Activated T-helper 17 cell treated with anti-CD3 and anti-CD28 coated beads, Interleukin-2, amount 50 U/mL, for 72 hours (primary cell): ENCODE measurements around the gene CDK9. TPM values are rescaled to one million over a fixed set of nuclear protein-coding genes. Genes with fewer than 3 reads are reported as not detected.

Experiments used
- ATAC-seq: fragments of 150-1000 bp; cut with Tn5 transposase; replicated peaks from 2 replicates; pipeline ENCODE4 v1.10.0; 2021; ENCODE audit warnings: mild to moderate bottlenecking, moderate library complexity
- H3K27ac Mint-ChIP-seq: one replicate; pipeline ENCODE4 v1.8.0; 2022; ENCODE audit warnings: mixed read lengths
- H3K27me3 Mint-ChIP-seq: one replicate; pipeline ENCODE4 v1.8.0; 2022; ENCODE audit warnings: mixed read lengths
- H3K36me3 Mint-ChIP-seq: one replicate; pipeline ENCODE4 v1.8.0; 2022; ENCODE audit warnings: low read depth, mild to moderate bottlenecking, mixed read lengths
- H3K4me1 Mint-ChIP-seq: one replicate; pipeline ENCODE4 v1.8.0; 2022; ENCODE audit warnings: mixed read lengths
- H3K4me3 Mint-ChIP-seq: one replicate; pipeline ENCODE4 v1.8.0; 2022; ENCODE audit warnings: mild to moderate bottlenecking, mixed read lengths
- H3K9me3 Mint-ChIP-seq: one replicate; pipeline ENCODE4 v1.8.0; 2022; ENCODE audit warnings: mixed read lengths
- total RNA-seq, 2 donors: library from RNA; stranded (reverse); gene quantifications; one replicate each; pipeline ENCODE4 v1.2.3, GENCODE V29; 2022

The CDK9 gene
- total RNA-seq, 2 donors from 2014 or later = 82.8 to 94.2 TPM

DNA sequence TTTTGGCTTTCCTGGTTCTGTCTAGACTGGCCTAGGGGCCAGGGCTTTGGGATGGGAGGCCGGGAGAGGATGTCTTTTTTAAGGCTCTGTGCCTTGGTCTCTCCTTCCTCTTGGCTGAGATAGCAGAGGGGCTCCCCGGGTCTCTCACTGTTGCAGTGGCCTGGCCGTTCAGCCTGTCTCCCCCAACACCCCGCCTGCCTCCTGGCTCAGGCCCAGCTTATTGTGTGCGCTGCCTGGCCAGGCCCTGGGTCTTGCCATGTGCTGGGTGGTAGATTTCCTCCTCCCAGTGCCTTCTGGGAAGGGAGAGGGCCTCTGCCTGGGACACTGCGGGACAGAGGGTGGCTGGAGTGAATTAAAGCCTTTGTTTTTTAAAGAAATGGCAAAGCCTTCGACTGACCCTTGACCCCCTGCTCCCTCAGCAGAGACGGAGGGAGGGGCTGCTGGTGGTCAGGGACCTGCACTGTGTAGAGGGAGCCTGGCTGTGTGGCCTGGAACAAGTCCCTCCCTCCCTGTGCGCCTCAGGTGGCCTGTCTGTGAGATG, 27.9 kb downstream of the CDK9 start:
- ATAC-seq = no peak

DNA sequence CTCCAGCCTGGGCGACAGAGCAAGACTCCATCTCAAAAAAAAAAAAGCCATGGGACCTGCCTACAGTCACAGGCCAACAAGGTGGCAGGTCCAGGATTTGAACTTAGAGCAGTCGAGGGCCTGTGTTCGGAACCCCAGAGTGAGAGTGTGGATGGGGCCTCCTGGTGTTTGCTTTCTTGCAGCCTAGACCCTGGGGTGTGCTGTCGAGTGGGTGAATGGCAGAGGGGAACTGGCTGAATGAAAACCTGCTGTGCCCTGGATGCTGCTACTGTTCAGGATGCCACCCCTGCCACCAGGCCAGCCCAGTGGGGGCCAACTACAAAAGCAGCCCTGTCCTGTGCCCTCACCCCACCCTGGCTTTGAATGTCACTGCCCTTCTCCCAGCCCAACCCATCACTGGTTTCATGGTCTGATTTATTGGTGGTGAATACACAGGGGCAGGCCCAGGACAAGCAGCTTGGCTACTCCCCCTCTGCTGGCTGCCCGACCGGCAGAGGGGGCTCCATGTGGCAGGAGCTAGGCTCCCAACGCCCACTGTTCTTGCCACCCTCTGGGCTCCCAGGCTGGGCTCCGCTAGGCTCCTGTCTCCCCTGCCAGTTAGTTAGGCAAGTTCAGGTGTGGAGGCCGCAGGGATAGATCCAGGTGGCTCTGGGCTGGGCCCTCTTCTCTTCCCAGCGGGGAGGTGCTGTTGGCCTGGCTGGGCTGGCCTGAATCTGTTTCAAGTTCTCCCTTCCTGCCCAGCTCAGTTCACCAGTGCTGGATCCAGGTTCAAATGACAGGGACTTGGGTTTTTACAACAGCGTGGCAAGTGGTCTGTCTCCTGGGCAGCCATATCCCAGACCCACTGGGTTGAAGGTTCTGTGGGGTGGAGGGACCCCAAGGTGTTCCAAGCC, 29.0 kb downstream of the CDK9 start:
- Mint-ChIP-seq H3K9me3 (no peaks in the 10 kb centered on the region), H3K27me3 (no peaks in the 10 kb centered on the region), H3K27ac (no peak overlapping the region), H3K4me1 (no peaks in the 10 kb centered on the region), H3K36me3 (peaks cover 62% of the 10 kb centered on the region), H3K4me3 (no peak overlapping the region)
- ATAC-seq = no peak

More for the DNA sequence above, 27.9 kb downstream of the CDK9 start:
- H3K36me3 Mint-ChIP-seq = peaks cover 69% of the 10 kb centered on the region
- no peaks in the 10 kb centered on the region for H3K27me3 Mint-ChIP-seq
- no peaks in the 10 kb centered on the region for H3K4me1 Mint-ChIP-seq
- H3K4me3 Mint-ChIP-seq = no peak overlapping the region
- H3K27ac Mint-ChIP-seq = no peak overlapping the region
- no peaks in the 10 kb centered on the region for H3K9me3 Mint-ChIP-seq

DNA sequence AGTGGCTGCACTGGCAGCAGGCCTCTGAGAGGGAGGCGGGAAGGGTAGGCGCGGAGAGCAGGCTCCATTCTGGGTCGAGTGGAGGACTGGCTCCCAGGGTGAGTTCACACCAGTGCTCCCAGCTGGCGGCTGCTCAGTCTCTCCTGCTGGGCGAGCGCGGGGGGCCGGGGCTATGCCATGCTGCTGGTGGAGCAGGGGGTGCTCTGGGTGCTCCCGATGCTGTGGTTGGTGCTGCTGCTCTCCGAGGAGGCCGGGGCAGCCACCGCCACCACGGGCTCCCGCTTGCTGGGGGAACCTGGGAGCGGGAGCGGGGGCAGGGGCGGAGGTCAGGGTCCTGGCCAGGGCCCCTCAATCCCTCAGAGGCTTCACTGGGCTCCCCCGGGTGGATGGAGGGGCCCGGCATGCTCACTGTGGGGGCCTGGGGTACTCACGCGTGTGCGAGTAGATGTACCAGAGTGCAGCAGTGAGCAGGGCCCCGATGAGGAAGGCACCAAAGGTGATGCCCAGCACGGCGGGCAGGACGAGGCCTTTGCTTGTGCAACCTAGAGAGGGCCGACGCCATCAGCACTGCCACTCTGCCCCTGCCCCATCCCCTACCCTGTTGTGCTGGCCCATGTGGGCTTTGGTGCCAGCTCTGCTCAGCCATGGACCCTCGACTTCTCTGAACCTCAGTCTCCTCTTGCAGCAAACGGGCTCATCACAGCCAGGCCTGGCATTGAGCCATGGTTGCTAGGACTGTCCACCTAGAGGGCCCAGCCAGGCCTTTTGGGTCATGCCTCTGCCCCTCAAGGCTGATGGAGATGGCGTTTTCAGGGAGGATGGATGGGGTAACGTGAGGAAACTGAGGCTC, 29.9 kb downstream of the CDK9 start:
- ATAC-seq = no peak
- no peak overlapping the region for H3K4me3 Mint-ChIP-seq
- no peaks in the 10 kb centered on the region for H3K9me3 Mint-ChIP-seq
- H3K27ac Mint-ChIP-seq = no peak overlapping the region
- H3K27me3 Mint-ChIP-seq = no peaks in the 10 kb centered on the region
- H3K36me3 Mint-ChIP-seq = peaks cover 54% of the 10 kb centered on the region
- no peaks in the 10 kb centered on the region for H3K4me1 Mint-ChIP-seq

DNA sequence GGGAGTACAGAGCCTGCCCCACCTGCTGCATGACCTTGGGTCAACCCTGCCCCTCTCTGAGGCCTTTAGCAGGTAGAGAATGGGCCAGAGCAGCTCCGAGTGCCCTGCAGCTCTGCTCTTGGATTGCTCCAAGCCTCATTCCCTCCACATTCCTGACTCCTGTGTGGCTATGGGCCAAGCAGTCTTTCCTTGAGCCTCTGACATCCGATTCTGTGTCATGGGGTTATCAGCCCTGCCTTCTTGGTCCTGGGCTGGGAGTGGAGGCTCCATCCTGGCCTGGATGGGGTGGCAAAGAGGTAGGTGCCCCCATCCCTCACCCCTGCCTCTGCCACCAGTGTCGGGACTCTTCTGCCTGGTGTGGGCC, 30.5 kb downstream of the CDK9 start:
- Mint-ChIP-seq H3K27me3 (no peaks in the 10 kb centered on the region), H3K36me3 (peaks cover 48% of the 10 kb centered on the region), H3K4me3 (no peak overlapping the region), H3K4me1 (no peaks in the 10 kb centered on the region), H3K9me3 (no peaks in the 10 kb centered on the region), H3K27ac (no peak overlapping the region)
- ATAC-seq = no peak

DNA sequence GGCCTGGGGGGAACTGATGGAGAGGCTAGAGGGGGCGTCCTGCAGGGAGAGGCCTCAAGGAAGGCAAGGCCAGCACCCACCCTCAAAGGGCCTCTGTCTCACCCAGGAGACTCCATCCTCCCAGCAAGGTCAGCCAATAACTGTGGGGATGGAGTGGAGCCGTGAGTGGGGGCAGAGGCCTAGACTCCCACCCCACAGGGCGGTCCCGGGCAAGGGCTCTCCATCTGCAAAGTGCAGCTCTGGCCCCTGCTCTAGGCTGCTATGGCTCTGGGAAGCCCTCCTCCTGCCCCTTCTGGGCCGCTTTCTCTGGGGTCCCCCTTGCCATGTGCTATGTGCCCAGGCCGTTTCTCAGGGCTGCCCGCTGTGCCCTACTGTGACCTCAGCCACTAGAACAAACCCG, 30.9 kb downstream of the CDK9 start:
- no peaks in the 10 kb centered on the region for H3K4me1 Mint-ChIP-seq
- no peak for ATAC-seq
- H3K4me3 Mint-ChIP-seq = no peak overlapping the region
- H3K27me3 Mint-ChIP-seq = no peaks in the 10 kb centered on the region
- H3K36me3 Mint-ChIP-seq = peaks cover 45% of the 10 kb centered on the region
- no peaks in the 10 kb centered on the region for H3K9me3 Mint-ChIP-seq
- H3K27ac Mint-ChIP-seq = no peak overlapping the region

DNA sequence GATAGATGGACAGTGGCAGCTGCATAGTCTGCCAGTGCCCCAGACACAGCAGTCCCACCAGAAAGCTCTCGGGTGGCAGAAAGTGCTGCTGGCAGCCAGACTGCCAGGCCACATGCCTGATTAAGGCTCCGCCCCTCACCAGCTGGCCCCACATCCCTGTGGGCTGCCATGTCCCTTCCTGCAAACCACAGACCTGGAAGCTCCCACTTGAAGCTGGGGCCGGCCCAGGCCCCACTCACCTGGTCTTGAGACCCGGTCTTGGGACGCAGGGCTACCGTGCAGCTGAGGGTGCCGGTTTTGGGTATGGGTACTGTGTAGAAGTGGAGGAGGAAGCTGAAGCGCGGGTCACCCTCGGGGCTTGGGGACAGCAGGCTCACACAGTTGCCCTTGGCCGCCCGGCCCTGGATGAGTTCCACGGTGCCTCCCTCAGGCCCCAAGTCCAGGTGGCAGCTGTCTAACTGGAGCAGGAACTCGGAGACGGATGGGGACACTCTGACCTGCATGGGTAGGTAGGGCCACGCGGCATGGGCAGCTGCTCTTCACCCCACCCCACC, 32.1 kb downstream of the CDK9 start:
- no peaks in the 10 kb centered on the region for H3K4me1 Mint-ChIP-seq
- H3K27me3 Mint-ChIP-seq = no peaks in the 10 kb centered on the region
- peak overlapping the region; percentile 71 for H3K27ac Mint-ChIP-seq
- H3K9me3 Mint-ChIP-seq = no peaks in the 10 kb centered on the region
- peaks cover 32% of the 10 kb centered on the region for H3K36me3 Mint-ChIP-seq
- ATAC-seq = no peak
- no peak overlapping the region for H3K4me3 Mint-ChIP-seq

DNA sequence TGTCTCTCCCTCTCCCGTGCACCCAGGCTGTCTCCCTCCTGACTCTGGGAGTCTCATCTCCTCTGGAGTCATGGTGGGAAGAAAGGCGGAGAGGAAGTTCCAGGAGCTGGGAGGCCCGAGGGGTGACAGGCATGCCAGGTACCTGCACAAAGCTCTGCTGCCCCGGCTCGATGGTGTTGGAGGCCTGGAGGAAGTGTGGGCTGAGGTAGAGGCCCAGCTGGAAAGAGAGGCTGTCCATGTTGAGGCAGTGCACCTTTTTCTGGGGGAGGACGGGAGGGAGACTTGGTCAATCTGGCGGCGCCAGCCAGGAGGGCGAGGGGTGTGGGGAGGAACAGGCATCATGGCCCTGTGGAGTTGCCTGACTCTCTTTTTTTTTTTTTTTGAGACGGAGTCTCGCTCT, 32.7 kb downstream of the CDK9 start:
- Mint-ChIP-seq H3K27ac (no peak overlapping the region), H3K36me3 (peaks cover 26% of the 10 kb centered on the region), H3K4me3 (no peak overlapping the region), H3K27me3 (no peaks in the 10 kb centered on the region), H3K9me3 (no peaks in the 10 kb centered on the region), H3K4me1 (no peaks in the 10 kb centered on the region)
- ATAC-seq = no peak

DNA sequence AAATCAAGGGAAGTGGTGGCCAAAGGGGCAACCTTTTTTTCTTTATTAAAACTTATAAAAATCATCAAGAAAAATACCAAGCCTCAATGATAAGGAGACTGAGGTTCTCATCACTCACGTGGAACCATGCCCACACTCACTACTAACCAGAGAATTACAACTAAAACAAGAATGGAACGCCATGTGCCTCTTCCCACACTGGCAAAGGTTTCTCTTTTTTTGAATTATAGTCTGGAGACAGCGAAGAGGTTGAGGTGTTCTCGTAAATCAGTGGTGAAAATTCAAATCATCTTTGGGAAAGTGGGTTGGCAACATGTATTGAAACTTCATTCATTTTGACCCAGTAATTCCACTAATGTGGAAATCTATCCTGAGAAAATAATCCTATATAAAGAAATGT, 36.3 kb downstream of the CDK9 start:
- H3K9me3 Mint-ChIP-seq = no peaks in the 10 kb centered on the region
- H3K4me1 Mint-ChIP-seq = no peaks in the 10 kb centered on the region
- peaks cover 11% of the 10 kb centered on the region for H3K36me3 Mint-ChIP-seq
- H3K4me3 Mint-ChIP-seq = no peak overlapping the region
- H3K27ac Mint-ChIP-seq = no peak overlapping the region
- no peak for ATAC-seq
- H3K27me3 Mint-ChIP-seq = no peaks in the 10 kb centered on the region

GRCh38 chr9:127825319-127826051, 39.7 kb downstream of the CDK9 start:
- H3K27me3 Mint-ChIP-seq = no peaks in the 10 kb centered on the region
- H3K4me1 Mint-ChIP-seq = no peaks in the 10 kb centered on the region
- no peak for ATAC-seq
- H3K4me3 Mint-ChIP-seq = no peak overlapping the region
- H3K36me3 Mint-ChIP-seq = peaks cover 4% of the 10 kb centered on the region
- no peaks in the 10 kb centered on the region for H3K9me3 Mint-ChIP-seq
- no peak overlapping the region for H3K27ac Mint-ChIP-seq

DNA sequence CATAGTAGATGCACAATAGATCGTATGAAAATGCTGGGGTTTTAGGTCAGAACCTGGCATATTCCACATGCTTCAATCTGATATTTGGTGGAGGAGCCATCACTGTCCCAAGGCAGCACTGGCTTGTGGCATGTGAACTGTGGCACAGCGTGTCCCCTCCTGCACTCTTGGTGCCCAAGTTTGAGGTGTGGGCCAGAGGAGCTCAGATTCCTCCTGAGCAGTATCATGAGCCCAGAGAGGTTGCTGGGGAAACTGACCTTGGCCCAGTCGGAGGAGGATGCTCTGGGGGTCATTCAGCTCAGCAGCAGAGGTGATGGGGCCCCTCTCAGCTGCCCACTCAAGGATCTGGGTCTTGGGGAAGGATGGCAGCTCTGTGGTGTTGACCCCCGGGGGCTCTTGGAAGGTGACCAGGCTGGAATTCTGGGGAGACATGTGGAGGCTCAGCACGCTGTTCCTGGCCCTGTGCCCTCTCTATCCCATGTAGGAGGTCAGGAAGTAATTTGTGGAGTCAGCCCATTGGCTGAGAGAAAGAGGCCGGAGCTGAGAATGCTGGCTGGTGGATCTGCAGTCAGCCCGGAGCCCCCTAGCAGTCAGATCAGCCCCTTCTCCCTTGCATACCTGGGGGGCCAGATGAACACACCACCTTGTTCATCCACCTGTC, 40.5 kb downstream of the CDK9 start:
- no peaks in the 10 kb centered on the region for H3K9me3 Mint-ChIP-seq
- ATAC-seq = no peak
- peaks cover 4% of the 10 kb centered on the region for H3K36me3 Mint-ChIP-seq
- peak overlapping the region; percentile 53 for H3K27ac Mint-ChIP-seq
- H3K4me1 Mint-ChIP-seq = no peaks in the 10 kb centered on the region
- no peaks in the 10 kb centered on the region for H3K27me3 Mint-ChIP-seq
- H3K4me3 Mint-ChIP-seq = no peak overlapping the region

DNA sequence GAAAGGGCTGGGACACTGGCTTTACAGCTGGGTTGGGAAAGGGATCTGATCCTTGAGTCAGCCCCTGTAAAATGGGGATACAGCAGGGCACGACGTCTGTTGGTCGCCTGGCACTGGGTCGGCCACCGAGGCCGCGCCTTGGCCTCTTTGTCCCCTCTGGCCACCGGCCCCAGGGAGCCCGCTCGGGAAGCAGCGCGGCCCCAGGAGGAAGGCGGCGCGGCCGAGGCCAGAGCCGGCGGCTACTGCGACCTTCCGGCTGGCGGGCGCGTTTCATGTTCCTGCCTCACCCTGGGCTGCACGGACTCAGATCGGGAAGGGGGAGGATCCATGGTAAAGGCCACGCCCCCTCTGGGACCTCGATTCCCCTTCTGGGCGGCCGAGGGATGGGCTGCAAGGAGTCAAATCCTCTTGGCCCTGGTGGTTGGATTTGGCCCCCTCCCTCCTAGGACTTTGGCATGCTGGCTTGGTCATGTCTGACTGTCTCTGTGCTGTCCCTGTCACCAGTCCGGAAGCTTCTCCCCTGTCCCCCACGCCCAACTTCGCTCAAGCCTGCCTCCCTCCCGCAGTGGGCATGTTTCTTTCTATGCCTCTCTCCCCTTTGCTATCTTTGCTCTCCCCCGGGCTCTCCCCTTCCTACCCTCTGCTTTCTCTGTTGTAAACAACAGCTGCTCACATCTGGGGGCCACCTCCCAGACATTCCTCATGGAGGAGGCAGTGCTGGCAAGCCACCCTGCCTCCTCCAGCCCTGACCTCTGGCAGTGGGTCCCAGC, 42.6 kb downstream of the CDK9 start:
- no peak for ATAC-seq
- H3K27ac Mint-ChIP-seq = peak overlapping the region; percentile 61
- no peaks in the 10 kb centered on the region for H3K27me3 Mint-ChIP-seq
- H3K9me3 Mint-ChIP-seq = no peaks in the 10 kb centered on the region
- H3K4me1 Mint-ChIP-seq = no peaks in the 10 kb centered on the region
- no peak overlapping the region for H3K4me3 Mint-ChIP-seq
- H3K36me3 Mint-ChIP-seq = peaks cover 4% of the 10 kb centered on the region

DNA sequence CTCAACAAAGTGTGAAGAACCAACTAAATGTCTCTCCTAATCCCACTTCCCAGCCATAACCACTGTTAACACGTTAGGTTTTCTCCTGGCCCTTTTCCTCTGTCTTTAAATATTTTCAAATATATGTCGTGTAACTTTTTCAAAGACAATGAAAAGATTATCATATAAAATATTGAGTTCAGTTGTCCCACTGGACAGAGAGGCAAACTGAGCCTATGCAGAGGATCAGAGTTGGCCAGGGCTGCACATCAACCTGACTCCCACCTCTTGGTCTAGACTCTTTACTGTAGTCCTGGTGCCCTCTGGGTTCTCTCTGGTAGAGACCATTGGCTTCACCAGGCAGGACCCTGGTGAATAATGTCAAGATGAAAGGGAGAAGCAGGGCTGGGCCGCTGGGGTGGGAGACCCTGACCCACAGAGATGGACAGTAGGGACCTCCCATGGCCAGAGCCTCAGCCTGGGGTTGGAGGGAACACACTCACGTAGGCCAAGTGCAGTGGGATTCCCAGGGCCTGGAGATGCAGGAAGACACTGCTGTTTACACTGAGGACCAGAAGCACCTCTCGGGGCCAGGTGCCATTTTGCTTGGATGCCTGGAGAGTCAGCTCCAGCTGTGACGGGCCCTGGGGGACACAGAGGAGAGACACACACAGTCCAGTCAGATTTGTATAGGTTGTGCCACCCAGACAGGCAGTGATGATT, 43.5 kb downstream of the CDK9 start:
- Mint-ChIP-seq H3K4me3 (no peak overlapping the region), H3K36me3 (no peaks in the 10 kb centered on the region), H3K9me3 (no peaks in the 10 kb centered on the region), H3K27ac (peak overlapping the region; percentile 61), H3K27me3 (no peaks in the 10 kb centered on the region), H3K4me1 (no peaks in the 10 kb centered on the region)
- no peak for ATAC-seq

DNA sequence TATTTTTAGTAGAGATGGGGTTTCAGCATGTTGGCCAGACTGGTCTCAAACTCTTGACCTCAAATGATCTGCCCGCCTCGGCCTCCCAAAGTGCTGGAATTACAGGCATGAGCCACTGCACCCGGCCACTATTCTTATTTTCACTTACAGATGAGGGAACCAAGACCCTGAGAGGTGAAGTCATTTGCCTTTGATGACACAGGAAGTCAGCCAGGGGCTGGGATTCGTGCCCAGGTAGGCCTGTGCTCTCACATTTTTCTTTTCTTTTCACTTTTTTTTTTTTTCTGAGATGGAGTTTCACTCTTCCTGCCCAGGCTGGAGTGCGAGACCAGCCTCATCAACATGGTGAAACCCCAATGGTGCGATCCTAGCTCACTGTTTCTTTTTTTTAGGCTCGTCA, 46.4 kb downstream of the CDK9 start:
- no peaks in the 10 kb centered on the region for H3K36me3 Mint-ChIP-seq
- H3K9me3 Mint-ChIP-seq = no peaks in the 10 kb centered on the region
- no peaks in the 10 kb centered on the region for H3K27me3 Mint-ChIP-seq
- H3K4me3 Mint-ChIP-seq = no peak overlapping the region
- peaks cover 4% of the 10 kb centered on the region for H3K4me1 Mint-ChIP-seq
- H3K27ac Mint-ChIP-seq = peak overlapping the region; percentile 64
- no peak for ATAC-seq
